SW480 (cell line): ENCODE measurements around the gene ZNF839.
"Not testable (repeated sequence)": the region's sequence is repeated elsewhere in the genome, so short reads cannot be mapped to it uniquely, and the experiment has no call there.

ENCODE experiments used
- DNase-seq: peaks from one replicate; pipeline ENCODE4 v3.0.0-alpha.2; 2016; ENCODE audit warnings: low spot score

The ZNF839 gene

DNA sequence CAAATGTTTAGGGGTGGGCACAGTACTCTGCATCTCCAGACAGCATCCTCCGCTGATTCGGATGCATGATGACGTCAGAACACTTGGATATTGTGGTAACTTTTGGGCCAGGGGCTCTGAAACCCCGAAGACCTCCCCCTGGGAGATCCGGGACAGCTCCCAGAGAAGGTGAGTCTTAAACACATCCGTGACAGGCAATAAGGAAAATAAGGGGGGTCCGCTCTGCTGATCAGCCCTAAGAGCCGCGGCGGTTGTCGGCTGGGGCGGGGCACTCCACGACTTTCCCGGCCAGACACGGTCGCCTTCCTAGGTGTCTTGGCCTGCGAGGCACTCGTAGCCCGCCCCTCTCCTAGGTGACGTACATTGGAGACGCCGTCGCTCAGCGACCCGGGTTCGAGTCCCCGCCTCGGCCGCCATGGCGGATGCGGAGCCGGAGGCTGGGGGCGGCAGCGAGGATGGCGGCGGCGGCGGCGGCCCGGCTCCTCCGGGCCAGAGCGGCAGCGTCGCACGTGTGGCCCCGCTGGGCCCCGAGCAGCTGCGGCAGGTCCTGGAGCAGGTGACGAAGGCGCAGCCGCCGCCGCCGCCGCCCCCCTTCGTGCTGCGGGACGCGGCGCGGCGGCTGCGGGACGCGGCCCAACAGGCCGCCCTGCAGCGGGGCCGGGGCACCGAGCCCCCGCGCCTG, at the start of gene ZNF839:
Gene ZNF839 (plus strand): TSS at position 396 of the 682 bp plus-strand sequence. CDS start 20 bp downstream, at position 416.
- DNase-seq: peak; percentile 89

GRCh38 chr14:102272392-102272791, 47.2 kb upstream of the ZNF839 start:
- DNase-seq: no peak

- no peak for DNase-seq
Observed at GRCh38 chr14:102275866-102276265, 43.7 kb upstream of the ZNF839 start.

- DNase-seq: no peak
Observed at GRCh38 chr14:102277874-102278630, 41.5 kb upstream of the ZNF839 start.

DNA sequence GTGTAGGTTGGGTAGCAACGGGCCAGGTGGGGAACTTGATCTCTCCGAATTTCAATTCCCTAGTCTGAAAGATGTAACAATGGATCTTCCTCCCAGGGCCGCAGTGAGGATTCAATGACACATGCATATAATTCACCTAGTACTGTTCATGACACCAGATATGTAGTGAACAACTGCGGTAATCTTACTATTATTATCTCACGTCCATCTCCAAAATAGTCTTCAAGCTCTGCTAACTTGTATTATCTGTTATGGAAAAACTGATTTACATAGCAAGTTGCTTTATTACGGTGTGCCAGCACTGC, 41.0 kb upstream of the ZNF839 start:
- DNase-seq: no peak

DNA sequence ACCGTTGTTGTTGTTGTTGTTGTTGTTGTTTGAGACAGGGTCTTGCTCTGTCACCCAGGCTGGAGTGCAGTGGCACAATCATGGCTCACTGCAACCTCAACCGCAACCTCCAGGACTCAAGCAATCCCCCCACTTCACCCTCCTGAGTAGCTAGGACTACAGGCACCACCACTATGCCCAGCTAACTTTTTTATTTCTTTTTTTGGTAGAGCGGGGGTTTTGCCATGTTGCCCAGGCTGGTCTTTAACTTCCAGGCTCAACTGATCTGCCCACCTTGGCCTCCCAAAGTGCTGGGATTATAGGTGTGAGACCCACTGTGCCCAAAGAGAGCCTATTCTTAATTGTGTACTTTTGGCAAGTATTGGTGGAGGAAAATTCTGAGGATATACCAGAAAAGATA, 40.3 kb upstream of the ZNF839 start:
- no peak for DNase-seq

DNA sequence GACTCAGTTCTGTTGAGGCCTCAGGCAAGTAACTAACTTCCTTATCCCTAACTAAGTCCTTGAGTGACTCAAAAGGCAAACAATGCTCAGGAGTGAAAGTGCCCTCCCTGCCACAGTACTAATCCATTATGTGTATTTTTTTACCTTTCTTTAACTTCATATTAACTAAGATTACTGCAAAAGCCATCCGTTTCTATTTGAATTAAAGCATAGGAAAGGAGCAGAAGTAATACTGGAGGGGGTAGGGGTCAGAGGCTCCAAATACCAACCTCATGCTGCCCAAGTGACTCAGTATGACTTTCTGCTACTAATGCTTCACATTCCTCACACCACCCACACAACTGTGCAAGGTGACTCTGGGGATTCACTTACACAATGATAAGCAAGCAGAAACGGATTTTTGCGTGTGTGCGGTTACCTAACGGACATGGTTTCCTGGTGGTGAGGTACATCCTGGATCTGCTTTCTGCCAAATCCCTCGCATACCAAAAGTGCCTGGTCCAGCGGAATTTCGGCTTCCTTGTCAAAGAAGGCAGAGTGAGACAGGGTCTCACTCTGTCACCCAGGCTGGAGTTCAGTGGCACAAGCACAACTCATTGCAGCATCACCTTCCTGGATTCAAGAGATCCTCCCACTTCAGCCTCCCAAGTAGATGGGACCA, 39.7 kb upstream of the ZNF839 start:
- peak; percentile 77 for DNase-seq

GRCh38 chr14:102280376-102280962, 39.1 kb upstream of the ZNF839 start:
- peak; percentile 11 for DNase-seq

GRCh38 chr14:102282751-102283465, 36.6 kb upstream of the ZNF839 start:
- no peak for DNase-seq

DNA sequence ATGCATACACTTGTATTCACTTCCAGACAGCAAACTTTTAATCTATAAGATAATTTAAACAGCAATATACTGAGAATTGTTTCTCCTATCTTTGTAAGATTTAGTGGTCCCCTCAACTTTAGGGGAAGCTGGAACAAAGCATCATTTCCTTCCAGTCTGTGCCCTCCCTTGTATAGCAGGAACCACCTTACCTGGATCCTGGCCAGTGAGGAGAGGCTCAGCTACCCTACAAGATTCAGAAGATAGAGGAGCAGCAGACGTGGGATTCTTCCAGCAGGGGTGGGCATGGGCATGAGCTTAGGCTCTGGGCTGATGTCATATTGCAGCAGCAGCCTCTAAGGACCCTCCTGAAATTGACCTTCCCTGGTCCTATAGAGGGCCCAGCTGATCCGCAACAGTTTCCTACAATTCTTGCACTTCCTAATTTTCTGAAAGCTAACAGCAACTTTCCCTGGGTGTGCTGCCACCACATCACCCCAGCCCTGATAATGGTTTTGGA, 35.9 kb upstream of the ZNF839 start:
- no peak for DNase-seq

DNA sequence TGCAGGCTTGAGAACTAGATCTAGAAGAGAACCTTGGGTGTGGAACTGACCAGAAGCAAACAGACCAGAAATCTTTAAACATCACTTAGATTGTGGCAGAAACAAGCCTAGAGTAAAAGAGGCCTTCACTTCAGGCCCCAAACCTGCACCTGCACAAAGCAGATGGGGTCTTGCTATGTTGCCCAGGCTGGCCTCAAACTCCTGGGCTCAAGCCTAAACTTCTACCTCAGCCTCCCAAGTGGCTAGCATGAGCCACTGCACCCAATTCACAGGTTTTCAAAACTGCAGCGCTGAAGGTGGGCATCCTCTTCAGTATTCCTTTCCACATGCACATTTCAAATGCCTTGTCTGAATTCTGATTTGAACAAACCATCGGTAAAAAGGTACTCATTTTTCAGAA, 34.4 kb upstream of the ZNF839 start:
- DNase-seq: no peak

DNA sequence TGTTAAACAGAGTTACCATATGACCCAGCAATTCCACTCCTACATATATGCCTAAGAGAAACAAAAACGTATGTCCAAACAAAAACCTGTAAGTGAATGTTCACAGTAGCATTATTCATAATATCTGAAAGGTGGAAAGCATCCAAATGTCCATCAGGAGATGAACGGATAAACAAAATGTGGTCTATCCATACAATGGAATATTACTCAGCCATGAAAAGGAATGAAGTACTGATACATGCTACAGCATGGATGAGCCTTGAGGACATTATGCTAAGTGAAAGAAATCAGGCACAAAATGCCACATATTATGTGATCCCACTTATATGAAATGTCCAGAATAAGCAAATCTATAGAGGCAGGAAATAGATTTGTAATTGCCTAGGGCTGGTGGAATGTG, 31.4 kb upstream of the ZNF839 start:
- no peak for DNase-seq

DNA sequence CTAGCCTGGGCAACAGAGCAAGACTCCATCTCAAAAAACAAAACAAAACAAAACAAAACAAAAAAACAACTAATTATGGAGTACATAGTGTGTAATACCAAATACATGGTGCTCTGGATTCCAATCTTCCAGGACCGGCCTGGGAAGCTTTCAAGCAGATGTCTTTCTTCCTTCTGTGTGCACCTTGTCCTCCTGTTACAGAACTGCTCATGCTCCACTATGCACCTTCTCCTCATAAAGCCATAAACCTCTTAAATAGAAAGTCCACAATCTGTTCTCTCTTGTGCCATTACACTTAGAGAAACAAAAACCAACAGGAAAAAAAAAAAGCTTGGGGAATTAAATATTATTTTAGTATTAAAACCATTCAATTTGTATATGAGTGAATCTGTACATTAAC, 27.1 kb upstream of the ZNF839 start:
- no peak for DNase-seq

DNA sequence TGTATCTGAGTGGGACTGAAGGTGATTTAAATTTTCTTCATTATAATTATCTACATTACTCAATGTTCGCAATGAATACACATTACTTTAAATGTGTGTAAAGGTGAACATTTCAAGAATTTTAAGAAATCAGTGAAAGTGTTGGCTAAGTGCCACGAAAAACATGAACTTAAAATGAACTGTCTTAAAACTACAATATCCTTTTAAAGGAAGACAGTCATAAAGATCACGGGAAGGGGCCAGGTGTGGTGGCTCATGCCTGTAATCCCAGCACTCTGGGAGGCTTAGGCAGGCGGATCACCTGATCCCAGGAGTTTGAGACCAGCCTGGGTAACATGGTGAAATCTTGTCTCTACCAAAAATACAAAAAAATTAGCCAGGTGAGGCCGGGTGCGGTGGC, 25.8 kb upstream of the ZNF839 start:
- DNase-seq: no peak

DNA sequence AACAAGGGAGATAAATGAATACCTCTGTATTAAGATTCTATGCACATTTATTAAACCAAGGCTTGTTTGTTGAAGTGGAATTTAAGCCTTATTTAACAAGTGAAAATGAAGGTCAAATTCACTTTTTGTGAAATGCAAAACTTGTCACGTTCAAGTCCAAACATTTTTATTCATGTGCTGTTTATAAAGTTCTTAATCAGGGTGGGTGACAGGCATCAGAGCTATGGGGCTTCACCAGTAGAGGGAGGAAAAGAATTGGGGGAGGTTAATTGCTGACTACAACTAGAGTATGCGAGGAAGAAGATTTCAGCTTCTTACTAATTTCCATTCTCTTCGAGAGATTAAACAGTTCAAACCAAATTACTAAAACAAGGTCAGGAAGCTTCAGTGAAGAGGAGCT, 24.3 kb upstream of the ZNF839 start:
- DNase-seq: no peak

- DNase-seq: no peak
Observed at GRCh38 chr14:102297436-102298170, 21.9 kb upstream of the ZNF839 start.

- DNase-seq: not testable (repeated sequence)
Observed at GRCh38 chr14:102298303-102299070, 21.1 kb upstream of the ZNF839 start.

DNA sequence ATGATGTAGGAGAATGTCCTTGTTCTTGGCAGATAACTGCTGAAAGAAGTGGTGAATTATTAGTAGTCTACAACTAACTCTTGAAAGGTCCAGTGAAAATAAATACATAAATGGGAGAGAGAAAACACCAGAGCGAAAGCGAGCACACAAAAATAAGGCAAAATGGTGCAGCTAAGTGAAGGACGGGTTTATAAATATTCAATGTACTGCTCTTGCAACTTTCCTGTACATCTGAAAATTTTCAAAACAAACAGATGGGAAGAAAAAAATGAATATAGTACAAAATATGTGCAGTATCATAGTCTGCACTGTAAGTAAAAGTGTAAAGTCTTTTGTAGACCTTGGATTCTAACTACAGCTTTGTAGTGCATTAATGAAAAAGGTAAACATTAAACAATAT, 15.9 kb upstream of the ZNF839 start:
- DNase-seq: no peak

GRCh38 chr14:102304611-102305506, 14.7 kb upstream of the ZNF839 start, which contains the start of gene MOK:
MOK (minus strand) TSS chr14:102305164; CDS start chr14:102304968, 196 bp downstream.
- peak; percentile 97 for DNase-seq
